GM19193 (cell line): ENCODE results near the gene IL22RA1.

ENCODE experiments used
- POLR2A ChIP-seq: IDR thresholded peaks from 4 replicates; pipeline ENCODE4 v1.6.1; 2011; ENCODE audit not compliant: insufficient read depth, insufficient read length; ENCODE audit errors: extremely low read depth

The IL22RA1 gene

GRCh38 chr1:24074817-24075589, 67.9 kb downstream of the IL22RA1 start:
- TF ChIP-seq POLR2A, result no peak

- TF ChIP-seq POLR2A, result no peak
Measured at GRCh38 chr1:24074196-24074595, 68.7 kb downstream of the IL22RA1 start.

- no peak for TF ChIP-seq POLR2A
Measured at GRCh38 chr1:24071941-24072340, 71.0 kb downstream of the IL22RA1 start.

GRCh38 chr1:24070821-24071393, 72.0 kb downstream of the IL22RA1 start:
- no peak for TF ChIP-seq POLR2A

- no peak for TF ChIP-seq POLR2A
Measured at GRCh38 chr1:24069817-24070216, 73.1 kb downstream of the IL22RA1 start.
